Liver (tissue), 9 donors: ENCODE measurements around the gene SLC13A2. TPM values are rescaled to one million over a fixed set of nuclear protein-coding genes. Genes with fewer than 3 reads are reported as not detected.

Source experiments
- DNase-seq: peaks from one replicate; pipeline ENCODE4 v3.0.0-alpha.2; 2017; ENCODE audit warnings: low spot score
- H3K27ac ChIP-seq, 2 donors: one replicate each; pipeline ENCODE4 v1.7.0; 2013; ENCODE audit warnings: inconsistent platforms in 2 of 2, low read length in 2 of 2, control low read depth in 1 of 2, low read depth in 1 of 2, mild to moderate bottlenecking in 1 of 2
- H3K27me3 ChIP-seq, 4 donors: one replicate each; pipeline versions ENCODE4 v1.6.1 to v1.7.0; 2013; ENCODE audit warnings: low read length in 3 of 4, inconsistent platforms in 1 of 4, mild to moderate bottlenecking in 1 of 4, moderate library complexity in 1 of 4; ENCODE audit not compliant: control insufficient read depth in 4 of 4, insufficient read depth in 4 of 4
- H3K36me3 ChIP-seq, 4 donors: one replicate each; pipeline versions ENCODE4 v1.6.1 to v1.7.0; 2013; ENCODE audit warnings: low read length in 3 of 4, mild to moderate bottlenecking in 3 of 4, low read depth in 1 of 4, moderate library complexity in 1 of 4; ENCODE audit not compliant: control insufficient read depth in 4 of 4, insufficient read depth in 3 of 4
- H3K4me1 ChIP-seq, 4 donors: one replicate each; pipeline versions ENCODE4 v1.6.1 to v1.7.0; 2013; ENCODE audit warnings: low read length in 3 of 4, mild to moderate bottlenecking in 3 of 4, moderate library complexity in 1 of 4; ENCODE audit not compliant: control insufficient read depth in 4 of 4, insufficient read depth in 4 of 4
- H3K4me3 ChIP-seq, 3 donors: one replicate each; pipeline versions ENCODE4 v1.6.1 to v1.7.0; 2013; ENCODE audit warnings: low read length in 3 of 3, control low read depth in 1 of 3, low read depth in 1 of 3, mild to moderate bottlenecking in 1 of 3
- H3K9ac ChIP-seq, 2 donors: one replicate each; pipeline ENCODE4 v1.7.0; 2013; ENCODE audit warnings: low read length in 2 of 2, mild to moderate bottlenecking in 2 of 2, moderate library complexity in 2 of 2, control low read depth in 1 of 2, low read depth in 1 of 2
- H3K9me3 ChIP-seq, 4 donors: one replicate each; pipeline versions ENCODE4 v1.6.1 to v1.7.0; 2013; ENCODE audit warnings: low read length in 3 of 4; ENCODE audit not compliant: control insufficient read depth in 4 of 4
- EGR1 ChIP-seq, 2 donors: IDR thresholded peaks; 2 replicates each; pipeline ENCODE4 v1.6.1; 2016 to 2018; ENCODE audit warnings: antibody characterized with exemption in 2 of 2, low read depth in 2 of 2
- FOXA1 ChIP-seq: IDR thresholded peaks from 2 replicates; pipeline ENCODE4 v1.6.1; 2016; ENCODE audit warnings: antibody characterized with exemption
- FOXA2 ChIP-seq: IDR thresholded peaks from 2 replicates; pipeline ENCODE4 v1.6.1; 2016; ENCODE audit warnings: antibody characterized with exemption
- GABPA ChIP-seq, 2 donors: IDR thresholded peaks in 1 of 2; conservative IDR thresholded peaks in 1 of 2; 2 replicates each; pipeline ENCODE4 v1.6.1; 2016; ENCODE audit warnings: antibody characterized with exemption in 2 of 2, mild to moderate bottlenecking in 1 of 2, moderate library complexity in 1 of 2
- HNF4A ChIP-seq, 2 donors: conservative IDR thresholded peaks; 2 replicates each; pipeline ENCODE4 v1.6.1; 2016; ENCODE audit warnings: antibody characterized with exemption in 2 of 2, mild to moderate bottlenecking in 2 of 2
- HNF4G ChIP-seq: IDR thresholded peaks from 2 replicates; pipeline ENCODE4 v1.6.1; 2016; ENCODE audit warnings: antibody characterized with exemption
- JUND ChIP-seq, 2 donors: IDR thresholded peaks; 2 replicates each; pipeline ENCODE4 v1.6.1; 2016; ENCODE audit warnings: antibody characterized with exemption in 2 of 2
- NR2F2 ChIP-seq: IDR thresholded peaks from 2 replicates; pipeline ENCODE4 v1.6.1; 2016; ENCODE audit warnings: antibody characterized with exemption
- RAD21 ChIP-seq, 2 donors: IDR thresholded peaks; 2 replicates each; pipeline ENCODE4 v1.6.1; 2016; ENCODE audit warnings: antibody characterized with exemption in 2 of 2, mild to moderate bottlenecking in 2 of 2
- RXRA ChIP-seq, 2 donors: IDR thresholded peaks; 2 replicates each; pipeline ENCODE4 v1.6.1; 2017 to 2018; ENCODE audit warnings: antibody characterized with exemption in 2 of 2, mild to moderate bottlenecking in 1 of 2
- SP1 ChIP-seq: IDR thresholded peaks from 2 replicates; pipeline ENCODE4 v1.6.1; 2018; ENCODE audit warnings: antibody characterized with exemption, mild to moderate bottlenecking
- TAF1 ChIP-seq: conservative IDR thresholded peaks from 2 replicates; pipeline ENCODE4 v1.6.1; 2016; ENCODE audit warnings: antibody characterized with exemption, mild to moderate bottlenecking
- YY1 ChIP-seq: IDR thresholded peaks from 2 replicates; pipeline ENCODE4 v1.6.1; 2016; ENCODE audit warnings: antibody characterized with exemption, mild to moderate bottlenecking
- WGBS: extraction: QIAGEN DNeasy Blood & Tissue Kit; methylation state at CpG from one replicate; pipeline ENCODE4 v1.1.7; 2013; 5-methylcytosine and 5-hydroxymethylcytosine counted together
- polyA plus RNA-seq, 2 donors: library from polyadenylated mRNA; stranded (reverse) in 1 of 2; unstranded in 1 of 2; fragments of 200-250 nt in 1 of 2; fragments of >200 nt in 1 of 2; fragmentation: Nextera tagmentation in 1 of 2; extraction: Ambion mirVana in 1 of 2; gene quantifications; one replicate each; pipeline versions ENCODE4 v1.2.1 to v1.2.3, GENCODE V29; 2013 to 2015
- total RNA-seq, 2 donors: library from RNA; depleted of rRNA; stranded (reverse); fragments of >200 nt; gene quantifications; one replicate each; pipeline ENCODE4 v1.2.3, GENCODE V29; 2014
- TF ChIP-seq, protein P1 (sequence below): IDR thresholded peaks from 2 replicates; pipeline ENCODE4 v1.6.1; 2016; ENCODE audit warnings: antibody characterized with exemption
- TF ChIP-seq, protein P2 (sequence below): fragments of 150-350 bp; IDR thresholded peaks from 2 replicates; pipeline ENCODE4 v1.5.1; 2017; ENCODE audit warnings: improper control_type of control experiment, low read depth, low read length; ENCODE audit not compliant: missing input control
- TF ChIP-seq, protein P3 (sequence below): IDR thresholded peaks from 2 replicates; pipeline ENCODE4 v1.6.1; 2016; ENCODE audit warnings: antibody characterized with exemption
- TF ChIP-seq, protein P4 (sequence below): IDR thresholded peaks from 2 replicates; pipeline ENCODE4 v1.6.1; 2016; ENCODE audit warnings: antibody characterized with exemption, mild to moderate bottlenecking
- TF ChIP-seq, protein P5 (sequence below): IDR thresholded peaks from 2 replicates; pipeline ENCODE4 v1.6.1; 2016; ENCODE audit warnings: antibody characterized with exemption
- donor health status: healthy.
- donor health status: healthy.
- donor health status: healthy.
- donor health status: healthy.
- donor health status: healthy.

Gene SLC13A2
- total and polyA plus RNA-seq, 4 donors: 0.10 to 0.52 (median 0.36) TPM

DNA sequence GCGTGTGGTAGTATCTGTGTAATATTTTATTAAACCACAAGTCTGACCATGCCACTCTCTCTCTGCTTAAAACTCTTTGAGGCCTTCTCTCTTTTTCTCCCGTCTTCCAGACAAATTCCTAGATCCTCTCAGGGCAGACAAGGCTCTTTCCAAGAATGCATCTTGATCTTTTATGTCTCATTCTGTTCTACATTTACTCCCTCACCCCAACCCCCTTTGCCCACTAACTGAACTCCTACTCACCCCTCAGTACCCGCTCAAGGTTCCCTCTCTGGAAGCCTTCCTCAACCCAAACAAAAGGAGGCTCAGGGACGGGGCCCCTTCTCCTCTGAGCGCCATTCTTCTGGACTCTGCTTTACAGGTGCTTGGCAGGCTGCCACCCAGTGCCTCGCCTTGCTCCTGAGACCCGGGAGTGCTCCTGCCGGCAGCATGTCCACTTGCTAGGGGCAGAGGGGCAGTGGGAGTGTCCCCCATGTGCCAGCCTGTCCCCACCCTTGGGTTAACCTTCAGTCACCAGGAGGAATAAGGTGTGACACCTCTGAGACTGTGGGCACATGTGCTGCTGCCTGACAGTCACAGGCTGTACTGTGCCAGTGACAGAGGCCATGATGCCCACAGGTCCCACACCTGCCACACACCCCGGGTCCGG, 9.2 kb downstream of the SLC13A2 start:
- 74% methylated on average over 10 of the region's 10 CpGs for WGBS
- TF ChIP-seq EGR1 (IDR thresholded peaks at IDR 0.05; ENCODE audit: low read depth in 2 of 2): no peak
- TF ChIP-seq SP1: no peak
- TF ChIP-seq, protein P1, sequence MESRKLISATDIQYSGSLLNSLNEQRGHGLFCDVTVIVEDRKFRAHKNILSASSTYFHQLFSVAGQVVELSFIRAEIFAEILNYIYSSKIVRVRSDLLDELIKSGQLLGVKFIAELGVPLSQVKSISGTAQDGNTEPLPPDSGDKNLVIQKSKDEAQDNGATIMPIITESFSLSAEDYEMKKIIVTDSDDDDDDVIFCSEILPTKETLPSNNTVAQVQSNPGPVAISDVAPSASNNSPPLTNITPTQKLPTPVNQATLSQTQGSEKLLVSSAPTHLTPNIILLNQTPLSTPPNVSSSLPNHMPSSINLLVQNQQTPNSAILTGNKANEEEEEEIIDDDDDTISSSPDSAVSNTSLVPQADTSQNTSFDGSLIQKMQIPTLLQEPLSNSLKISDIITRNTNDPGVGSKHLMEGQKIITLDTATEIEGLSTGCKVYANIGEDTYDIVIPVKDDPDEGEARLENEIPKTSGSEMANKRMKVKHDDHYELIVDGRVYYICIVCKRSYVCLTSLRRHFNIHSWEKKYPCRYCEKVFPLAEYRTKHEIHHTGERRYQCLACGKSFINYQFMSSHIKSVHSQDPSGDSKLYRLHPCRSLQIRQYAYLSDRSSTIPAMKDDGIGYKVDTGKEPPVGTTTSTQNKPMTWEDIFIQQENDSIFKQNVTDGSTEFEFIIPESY: no peak
- TF ChIP-seq, protein P2, sequence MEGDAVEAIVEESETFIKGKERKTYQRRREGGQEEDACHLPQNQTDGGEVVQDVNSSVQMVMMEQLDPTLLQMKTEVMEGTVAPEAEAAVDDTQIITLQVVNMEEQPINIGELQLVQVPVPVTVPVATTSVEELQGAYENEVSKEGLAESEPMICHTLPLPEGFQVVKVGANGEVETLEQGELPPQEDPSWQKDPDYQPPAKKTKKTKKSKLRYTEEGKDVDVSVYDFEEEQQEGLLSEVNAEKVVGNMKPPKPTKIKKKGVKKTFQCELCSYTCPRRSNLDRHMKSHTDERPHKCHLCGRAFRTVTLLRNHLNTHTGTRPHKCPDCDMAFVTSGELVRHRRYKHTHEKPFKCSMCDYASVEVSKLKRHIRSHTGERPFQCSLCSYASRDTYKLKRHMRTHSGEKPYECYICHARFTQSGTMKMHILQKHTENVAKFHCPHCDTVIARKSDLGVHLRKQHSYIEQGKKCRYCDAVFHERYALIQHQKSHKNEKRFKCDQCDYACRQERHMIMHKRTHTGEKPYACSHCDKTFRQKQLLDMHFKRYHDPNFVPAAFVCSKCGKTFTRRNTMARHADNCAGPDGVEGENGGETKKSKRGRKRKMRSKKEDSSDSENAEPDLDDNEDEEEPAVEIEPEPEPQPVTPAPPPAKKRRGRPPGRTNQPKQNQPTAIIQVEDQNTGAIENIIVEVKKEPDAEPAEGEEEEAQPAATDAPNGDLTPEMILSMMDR: no peak
- no peak for TF ChIP-seq HNF4G
- TF ChIP-seq TAF1: no peak
- TF ChIP-seq YY1: no peak
- TF ChIP-seq, protein P3, sequence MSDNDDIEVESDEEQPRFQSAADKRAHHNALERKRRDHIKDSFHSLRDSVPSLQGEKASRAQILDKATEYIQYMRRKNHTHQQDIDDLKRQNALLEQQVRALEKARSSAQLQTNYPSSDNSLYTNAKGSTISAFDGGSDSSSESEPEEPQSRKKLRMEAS: no peak
- TF ChIP-seq FOXA1: no peak
- no peak for TF ChIP-seq HNF4A (conservative IDR thresholded peaks at IDR 0.05)
- TF ChIP-seq FOXA2: no peak
- TF ChIP-seq GABPA (IDR thresholded peaks at IDR 0.05 in 1 of 2, conservative IDR thresholded peaks at IDR 0.05 in 1 of 2): no peak
- TF ChIP-seq, protein P4, sequence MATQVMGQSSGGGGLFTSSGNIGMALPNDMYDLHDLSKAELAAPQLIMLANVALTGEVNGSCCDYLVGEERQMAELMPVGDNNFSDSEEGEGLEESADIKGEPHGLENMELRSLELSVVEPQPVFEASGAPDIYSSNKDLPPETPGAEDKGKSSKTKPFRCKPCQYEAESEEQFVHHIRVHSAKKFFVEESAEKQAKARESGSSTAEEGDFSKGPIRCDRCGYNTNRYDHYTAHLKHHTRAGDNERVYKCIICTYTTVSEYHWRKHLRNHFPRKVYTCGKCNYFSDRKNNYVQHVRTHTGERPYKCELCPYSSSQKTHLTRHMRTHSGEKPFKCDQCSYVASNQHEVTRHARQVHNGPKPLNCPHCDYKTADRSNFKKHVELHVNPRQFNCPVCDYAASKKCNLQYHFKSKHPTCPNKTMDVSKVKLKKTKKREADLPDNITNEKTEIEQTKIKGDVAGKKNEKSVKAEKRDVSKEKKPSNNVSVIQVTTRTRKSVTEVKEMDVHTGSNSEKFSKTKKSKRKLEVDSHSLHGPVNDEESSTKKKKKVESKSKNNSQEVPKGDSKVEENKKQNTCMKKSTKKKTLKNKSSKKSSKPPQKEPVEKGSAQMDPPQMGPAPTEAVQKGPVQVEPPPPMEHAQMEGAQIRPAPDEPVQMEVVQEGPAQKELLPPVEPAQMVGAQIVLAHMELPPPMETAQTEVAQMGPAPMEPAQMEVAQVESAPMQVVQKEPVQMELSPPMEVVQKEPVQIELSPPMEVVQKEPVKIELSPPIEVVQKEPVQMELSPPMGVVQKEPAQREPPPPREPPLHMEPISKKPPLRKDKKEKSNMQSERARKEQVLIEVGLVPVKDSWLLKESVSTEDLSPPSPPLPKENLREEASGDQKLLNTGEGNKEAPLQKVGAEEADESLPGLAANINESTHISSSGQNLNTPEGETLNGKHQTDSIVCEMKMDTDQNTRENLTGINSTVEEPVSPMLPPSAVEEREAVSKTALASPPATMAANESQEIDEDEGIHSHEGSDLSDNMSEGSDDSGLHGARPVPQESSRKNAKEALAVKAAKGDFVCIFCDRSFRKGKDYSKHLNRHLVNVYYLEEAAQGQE: no peak
- TF ChIP-seq JUND (IDR thresholded peaks at IDR 0.05): no peak
- TF ChIP-seq RXRA (IDR thresholded peaks at IDR 0.05): no peak
- TF ChIP-seq NR2F2: no peak
- TF ChIP-seq RAD21 (IDR thresholded peaks at IDR 0.05): no peak
- TF ChIP-seq, protein P5, sequence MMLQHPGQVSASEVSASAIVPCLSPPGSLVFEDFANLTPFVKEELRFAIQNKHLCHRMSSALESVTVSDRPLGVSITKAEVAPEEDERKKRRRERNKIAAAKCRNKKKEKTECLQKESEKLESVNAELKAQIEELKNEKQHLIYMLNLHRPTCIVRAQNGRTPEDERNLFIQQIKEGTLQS: no peak
- Histone ChIP-seq H3K4me3 (no peak overlapping the region), H3K27me3 (no peaks in the 10 kb centered on the region), H3K4me1 (peaks cover 2 to 5% (median 4%) of the 10 kb centered on the region in 4 donors), H3K36me3 (no peaks in the 10 kb centered on the region), H3K27ac (no peak overlapping the region), H3K9ac (no peak overlapping the region), H3K9me3 (no peaks in the 10 kb centered on the region)
- DNase-seq: no peak
